Activated CD4-positive, alpha-beta T cell treated with anti-CD3 and anti-CD28 coated beads, Interleukin-2, amount 50 U/mL, for 24 hours (primary cell): ENCODE data around the gene AIFM3.

ENCODE experiments used
- DNase-seq, 2 donors: peaks; one replicate each; pipeline ENCODE4 v3.0.0-alpha.2; 2020; ENCODE audit warnings: low read depth in 1 of 2, low spot score in 1 of 2

Gene AIFM3

GRCh38 chr22:20990184-20991180 is 23.4 kb downstream of the AIFM3 start:
- no peak for DNase-seq

- no peak for DNase-seq
Observed at GRCh38 chr22:20991252-20992055, 24.4 kb downstream of the AIFM3 start.

- DNase-seq = no peak
Observed at GRCh38 chr22:20992056-20992442, 25.0 kb downstream of the AIFM3 start.

- no peak for DNase-seq
Observed at GRCh38 chr22:20992456-20993303, 25.6 kb downstream of the AIFM3 start.

- no peak for DNase-seq
Observed at GRCh38 chr22:20993304-20994127, 26.5 kb downstream of the AIFM3 start.

GRCh38 chr22:20994128-20994901 is 27.3 kb downstream of the AIFM3 start:
- no peak for DNase-seq

GRCh38 chr22:20994902-20995241 is 27.8 kb downstream of the AIFM3 start:
- no peak for DNase-seq

- DNase-seq = no peak
Observed at GRCh38 chr22:20995329-20996030, 28.4 kb downstream of the AIFM3 start.

- DNase-seq = no peak
Observed at GRCh38 chr22:20996031-20996410, 29.0 kb downstream of the AIFM3 start.

- no peak for DNase-seq
Observed at GRCh38 chr22:20996598-20997535, 29.8 kb downstream of the AIFM3 start.

GRCh38 chr22:20997536-20998257 is 30.6 kb downstream of the AIFM3 start:
- DNase-seq = no peak

- no peak for DNase-seq
Observed at GRCh38 chr22:20998411-20999336, 31.6 kb downstream of the AIFM3 start.

- no peak for DNase-seq
Observed at GRCh38 chr22:20999350-21000206, 32.5 kb downstream of the AIFM3 start.

- no peak for DNase-seq
Observed at GRCh38 chr22:21000207-21000986, 33.3 kb downstream of the AIFM3 start.
